Loucy (cell line): ENCODE results near the gene VKORC1.

Experiments used
- CTCF ChIP-seq: fragments of 200-600 bp; sonication (generic); conservative IDR thresholded peaks from 2 replicates; pipeline ENCODE4 v1.5.1; 2014; ENCODE audit warnings: mild to moderate bottlenecking, antibody characterized with exemption, low read length
- EZH2phosphoT487 ChIP-seq: fragments of 200-600 bp; IDR thresholded peaks from 2 replicates; pipeline ENCODE4 v1.6.1; 2018; ENCODE audit warnings: antibody characterized with exemption, mild to moderate bottlenecking, moderate library complexity, borderline replicate concordance

GRCh38 chr16:31043898-31044481 is 50.6 kb downstream of the VKORC1 start:
- no peak for TF ChIP-seq CTCF
- no peak for TF ChIP-seq EZH2phosphoT487
